T follicular helper cell (primary cell): ENCODE data around the gene HSDL2.
"Not testable (repeated sequence)": the region's sequence is repeated elsewhere in the genome, so short reads cannot be mapped to it uniquely, and the experiment has no call there.

Source experiments
- DNase-seq: peaks from one replicate; pipeline ENCODE4 v3.0.0-alpha.2; 2020; ENCODE audit warnings: low read depth
- total RNA-seq, 2 experiments: gene quantifications; one replicate each; lab custom pipeline; 2026; lab: John Stamatoyannopoulos, UW

HSDL2 gene
- total RNA-seq = 9.4 to 22.2 reads per million in 2 experiments

DNA sequence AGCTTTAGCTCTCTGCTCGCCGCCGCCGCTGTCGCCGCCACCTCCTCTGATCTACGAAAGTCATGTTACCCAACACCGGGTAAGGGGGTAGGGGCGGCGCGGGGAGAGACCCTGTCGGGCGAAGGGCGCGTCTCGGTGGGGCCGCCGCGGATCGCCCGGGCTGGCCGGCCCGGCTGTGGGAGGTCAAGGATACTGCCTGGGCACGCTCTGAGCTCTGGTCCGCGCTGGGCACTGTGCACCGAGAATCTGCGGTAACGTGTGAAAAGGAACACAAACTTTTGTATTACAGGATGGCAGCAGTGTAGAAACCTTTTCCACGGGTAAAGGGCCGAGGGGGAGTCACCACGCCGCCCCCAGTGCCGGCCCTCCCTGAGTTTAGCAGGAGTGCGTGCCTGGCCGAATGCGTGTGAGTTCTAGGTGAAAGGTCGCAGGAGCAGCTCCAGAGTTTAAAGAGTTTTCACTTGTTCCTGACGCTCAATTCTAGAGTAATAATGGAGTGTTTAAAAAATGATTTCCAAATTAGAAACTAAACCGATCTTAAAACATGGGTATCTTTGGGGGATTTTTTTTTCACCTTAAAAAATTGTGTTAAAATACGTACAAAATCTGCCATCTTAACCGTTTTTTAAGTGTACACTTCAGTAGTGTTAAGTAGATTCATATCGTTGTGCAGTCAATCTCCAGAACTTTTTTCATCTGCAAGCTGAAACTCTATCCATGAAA, at the start of gene HSDL2:
Gene HSDL2, plus strand, starts transcription at position 7 of the 723 bp plus-strand sequence. Its CDS starts 56 bp downstream, at position 63.
- DNase-seq = no peak

DNA sequence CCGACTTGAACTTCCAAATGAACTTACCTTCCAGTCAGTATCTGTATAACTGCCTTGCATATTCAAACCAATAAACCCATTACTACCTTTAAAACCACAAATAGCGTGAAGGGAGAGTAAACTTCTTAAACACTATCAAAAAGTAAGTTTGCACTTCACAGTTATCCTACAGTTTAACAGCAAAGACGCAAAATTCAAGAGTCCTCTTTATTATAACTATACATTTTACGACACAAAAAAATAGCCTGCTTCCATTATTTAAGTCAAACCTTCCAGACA, 48.3 kb upstream of the HSDL2 start:
- DNase-seq = no peak

GRCh38 chr9:112332214-112332613, 47.7 kb upstream of the HSDL2 start:
- DNase-seq = no peak

- DNase-seq = no peak
Observed at GRCh38 chr9:112332674-112332976, 47.3 kb upstream of the HSDL2 start.

DNA sequence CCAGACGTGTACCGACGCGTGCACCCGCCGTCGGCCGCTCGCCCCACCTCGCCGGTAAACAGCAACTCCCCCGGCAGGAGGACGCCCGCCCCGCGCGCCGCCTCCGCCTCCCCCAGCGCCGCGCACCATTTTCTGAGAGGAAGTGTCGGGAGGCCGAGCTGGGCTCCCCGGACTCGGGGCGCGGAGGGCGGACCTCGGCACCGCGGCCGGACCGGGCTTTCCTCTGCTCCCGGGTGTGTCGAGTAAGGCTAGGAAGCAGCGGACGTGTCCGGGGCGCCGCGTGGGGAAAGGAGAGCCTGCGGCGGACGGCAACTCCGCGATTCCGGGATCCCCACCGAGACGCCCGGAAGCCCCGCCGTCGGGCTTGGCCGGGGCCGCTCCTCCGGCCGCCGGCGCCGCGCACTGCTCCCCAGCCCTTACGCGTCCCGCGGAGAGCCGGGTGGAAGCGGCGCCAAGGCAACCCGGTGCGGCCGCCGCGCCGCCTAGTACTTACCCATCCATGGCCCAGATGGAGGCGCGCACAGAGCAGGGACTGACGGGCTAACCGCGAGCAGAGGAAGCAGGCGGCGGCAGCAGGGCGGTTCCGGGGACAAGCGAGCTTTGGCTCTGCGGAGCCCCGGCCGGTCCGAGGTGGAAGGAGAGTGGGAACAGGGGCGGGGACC, 46.8 kb upstream of the HSDL2 start, which contains the start of gene PTBP3:
Gene PTBP3, minus strand, starts transcription at position 643 of the 662 bp plus-strand sequence. CDS start 35,754 bp downstream, outside the sequence.
- peak; percentile 69 for DNase-seq

DNA sequence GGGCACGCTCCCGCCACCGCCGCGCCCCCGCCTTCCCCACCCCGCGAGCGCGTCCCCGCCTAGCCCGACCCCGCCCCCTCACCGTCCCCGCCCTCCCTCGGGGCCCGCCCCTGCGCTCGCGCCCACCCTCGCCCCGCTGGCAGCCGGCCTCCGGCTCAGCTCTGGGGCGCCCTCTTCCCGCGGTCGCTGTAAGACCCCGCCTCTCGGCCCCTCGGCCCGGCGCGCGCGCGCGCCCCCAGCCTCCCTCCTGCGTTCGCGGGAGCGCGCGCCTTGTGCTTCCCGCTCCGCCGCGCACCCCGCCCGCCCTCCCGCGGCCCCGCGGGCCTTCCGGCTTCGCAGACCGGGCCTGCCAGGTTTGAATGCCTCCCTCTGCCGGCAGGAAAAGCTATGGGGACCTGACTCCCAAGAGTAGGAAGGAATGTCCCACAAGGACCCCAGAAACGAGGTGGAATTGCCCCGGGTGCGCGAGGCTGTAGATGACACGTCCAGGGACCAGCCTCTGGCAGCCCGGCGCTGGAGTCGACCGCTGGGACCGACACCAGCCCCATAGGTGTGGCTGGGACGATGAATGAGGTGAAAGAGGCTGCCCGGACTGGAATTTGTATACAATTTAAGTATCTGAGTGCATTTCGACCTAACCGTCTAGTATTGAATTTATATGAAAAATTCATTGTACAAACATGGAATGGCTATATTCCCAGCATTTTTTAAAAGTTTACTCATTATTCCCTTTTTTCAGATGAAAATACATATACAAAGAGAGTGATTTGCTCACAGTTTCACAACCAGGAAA, 46.1 kb upstream of the HSDL2 start:
- peak; percentile 88 for DNase-seq

- peak; percentile 34 for DNase-seq
Observed at GRCh38 chr9:112334432-112334841, 45.5 kb upstream of the HSDL2 start.

DNA sequence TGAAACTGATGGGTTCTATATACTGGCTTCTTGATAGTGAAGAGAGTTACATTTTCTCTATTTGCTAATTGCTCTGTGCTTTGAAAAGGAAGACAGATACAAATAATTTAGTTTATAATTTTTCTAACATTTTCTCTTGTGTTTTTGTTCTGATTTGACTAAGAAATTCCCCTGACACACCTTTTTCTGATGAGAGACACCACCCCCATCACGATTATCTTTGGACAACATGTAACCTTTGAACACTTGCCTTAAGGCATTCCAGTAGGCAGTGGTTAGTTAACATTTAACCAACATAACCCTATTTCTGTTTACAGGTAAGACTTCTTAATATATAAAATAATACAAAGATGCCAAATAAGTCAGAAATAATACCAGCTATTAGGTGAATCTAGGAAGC, 42.4 kb upstream of the HSDL2 start:
- no peak for DNase-seq

- DNase-seq = no peak
Observed at GRCh38 chr9:112338561-112338960, 41.3 kb upstream of the HSDL2 start.

DNA sequence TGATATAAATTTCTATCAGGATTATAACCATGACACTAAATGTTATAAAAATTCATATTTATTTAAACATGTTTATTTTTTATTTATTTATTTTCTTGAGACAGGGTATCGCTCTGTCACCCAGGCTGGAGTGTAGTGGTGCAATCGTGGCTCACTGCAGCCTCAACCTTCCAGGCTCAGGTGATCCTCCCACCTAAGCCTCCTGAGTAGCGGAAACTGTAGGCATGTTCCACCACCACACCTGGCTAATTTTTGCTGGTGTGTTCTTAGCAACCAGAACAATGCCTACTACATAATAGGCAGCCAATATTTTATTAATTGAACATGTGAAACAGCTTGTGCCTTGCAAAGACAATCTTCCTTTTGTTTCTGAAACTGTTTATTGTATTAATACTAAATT, 40.0 kb upstream of the HSDL2 start:
- no peak for DNase-seq

DNA sequence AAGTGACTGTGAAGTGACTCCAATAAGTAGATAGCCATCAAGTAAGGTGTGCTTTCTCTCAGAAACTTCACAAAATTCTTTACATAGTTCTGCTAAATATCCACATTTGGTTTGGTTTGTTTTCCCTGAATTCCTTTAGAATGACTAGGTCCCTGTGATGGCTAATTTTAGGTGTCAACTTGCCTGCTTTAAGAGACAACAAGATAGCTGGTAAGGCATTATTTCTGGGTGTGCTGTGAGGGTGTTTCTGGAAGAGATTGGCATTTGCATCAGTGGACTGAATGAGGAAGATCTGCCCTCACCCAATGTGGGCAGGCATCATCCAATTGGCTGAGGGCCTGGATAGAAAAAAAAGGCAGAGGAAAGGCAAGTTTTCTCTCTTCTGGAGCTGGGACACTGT, 38.2 kb upstream of the HSDL2 start:
- DNase-seq = no peak

- peak; percentile 52 for DNase-seq
Observed at GRCh38 chr9:112348257-112349007, 31.5 kb upstream of the HSDL2 start.

- no peak for DNase-seq
Observed at GRCh38 chr9:112349008-112349333, 30.9 kb upstream of the HSDL2 start.

DNA sequence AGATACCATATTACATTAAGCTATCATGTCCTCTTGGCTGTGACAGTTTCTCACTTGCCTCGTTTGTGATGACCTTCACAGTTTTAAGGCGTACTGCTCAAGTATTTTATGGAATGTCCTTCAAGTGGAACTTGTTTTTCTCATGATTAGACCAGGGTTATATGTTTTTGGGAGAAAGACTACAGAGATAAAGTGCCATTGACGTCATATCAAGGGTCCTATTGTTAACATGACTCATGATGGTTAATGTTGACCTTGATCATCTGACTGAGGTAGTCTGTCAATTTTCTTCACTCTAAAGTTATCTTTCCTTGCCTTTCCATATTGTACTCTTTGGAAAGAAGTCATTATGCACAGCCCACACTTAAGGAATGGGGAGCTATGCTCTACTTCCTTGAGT, 28.7 kb upstream of the HSDL2 start:
- no peak for DNase-seq

DNA sequence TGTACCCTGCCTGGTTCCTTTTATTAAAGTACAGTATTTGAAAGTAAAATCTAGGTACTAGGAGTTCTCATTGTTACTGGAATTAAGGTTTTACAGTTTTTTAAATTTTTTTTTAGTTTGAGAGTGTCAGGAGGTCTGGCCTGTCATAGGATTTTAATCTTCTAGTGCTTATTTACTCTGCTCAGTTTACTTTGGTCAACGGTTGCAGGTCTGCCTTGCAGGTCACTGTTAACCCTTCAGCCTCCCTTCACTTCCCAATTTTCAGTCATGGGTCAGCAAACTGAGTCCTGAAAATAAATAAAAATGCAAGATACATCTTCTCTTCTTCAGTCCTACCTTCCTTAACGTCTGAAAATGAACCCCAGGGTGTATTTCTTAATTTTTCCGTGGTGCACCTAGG, 27.7 kb upstream of the HSDL2 start:
- DNase-seq = no peak

- no peak for DNase-seq
Observed at GRCh38 chr9:112354081-112354743, 25.7 kb upstream of the HSDL2 start.

GRCh38 chr9:112355427-112355897, 24.4 kb upstream of the HSDL2 start:
- no peak for DNase-seq

DNA sequence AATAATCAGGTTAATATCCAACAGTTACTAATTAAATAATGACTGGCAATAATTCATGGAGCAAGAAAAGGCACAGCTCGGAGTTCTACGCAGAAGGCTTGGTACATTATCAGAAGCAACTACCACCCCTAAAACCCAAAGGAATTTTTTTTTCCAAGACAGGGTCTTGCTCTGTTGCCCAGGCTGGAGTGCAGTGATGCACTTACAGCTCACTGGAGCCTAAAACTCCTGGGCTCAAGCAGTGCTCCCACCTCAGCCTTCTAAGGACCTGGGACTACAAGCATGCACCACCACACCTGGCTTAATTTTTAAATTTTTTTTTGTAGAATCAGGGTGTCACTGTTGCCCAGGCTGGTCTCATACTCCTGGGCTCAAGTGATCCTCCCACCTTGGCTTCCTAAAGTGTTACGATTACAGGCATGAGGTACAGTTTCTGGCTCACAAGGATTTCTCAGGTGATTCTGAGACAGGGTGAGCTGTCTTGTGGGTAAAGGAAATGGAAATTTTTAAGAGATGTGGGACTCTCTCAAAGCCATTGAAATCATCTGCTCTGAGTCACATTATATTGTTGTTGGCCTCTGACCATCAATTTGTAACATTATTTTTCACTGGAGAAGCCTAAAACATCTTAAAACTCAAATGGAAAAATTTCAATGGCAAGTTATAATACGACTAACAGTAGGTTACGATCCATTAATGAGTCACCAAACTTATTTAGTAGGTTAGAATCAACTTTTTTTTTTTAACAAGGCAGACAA, 19.7 kb upstream of the HSDL2 start:
- no peak for DNase-seq

- no peak for DNase-seq
Observed at GRCh38 chr9:112361601-112362000, 18.3 kb upstream of the HSDL2 start.

- DNase-seq = no peak
Observed at GRCh38 chr9:112364761-112365160, 15.1 kb upstream of the HSDL2 start.

DNA sequence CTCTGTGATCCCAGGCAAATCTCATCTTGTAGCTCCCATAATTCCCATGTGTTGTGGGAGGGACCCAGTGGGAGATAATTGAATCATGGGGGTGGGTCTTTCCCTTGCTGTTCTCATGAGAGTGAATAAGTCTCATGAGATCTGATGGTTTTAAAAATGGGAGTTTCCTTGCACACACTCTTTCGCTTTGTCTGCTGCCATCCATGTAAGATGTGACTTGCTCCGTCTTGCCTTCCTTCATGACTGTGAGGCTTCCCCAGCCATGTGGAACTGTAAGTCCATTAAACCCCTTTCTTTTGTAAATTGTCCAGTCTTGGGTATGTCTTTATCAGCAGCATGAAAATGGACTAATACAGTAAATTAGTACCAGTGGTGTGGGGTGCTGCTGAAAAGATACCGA, 14.7 kb upstream of the HSDL2 start:
- DNase-seq = not testable (repeated sequence)
